Uterus (tissue), 2 donors: Measurements from ENCODE around the gene VSTM2A.

Experiments
- POLR2A ChIP-seq, 2 donors: fragments of 450-650 bp; IDR thresholded peaks; one replicate each; pipeline ENCODE4 v1.6.1; 2016; ENCODE audit warnings: antibody characterized with exemption in 2 of 2, mild to moderate bottlenecking in 1 of 2, moderate library complexity in 1 of 2
- TF ChIP-seq, protein P1 (sequence below), 4 experiments: fragments of 200-600 bp in 2 of 4; fragments of 450-650 bp in 2 of 4; sonication (generic) in 2 of 4; IDR thresholded peaks; one replicate each; pipeline ENCODE4 v1.5.1; 2016 to 2019; ENCODE audit warnings: antibody characterized with exemption in 4 of 4, mild to moderate bottlenecking in 2 of 4, moderate library complexity in 1 of 4

GRCh38 chr7:54550471-54550870 is 8.3 kb downstream of the VSTM2A start:
- TF ChIP-seq, protein P1, sequence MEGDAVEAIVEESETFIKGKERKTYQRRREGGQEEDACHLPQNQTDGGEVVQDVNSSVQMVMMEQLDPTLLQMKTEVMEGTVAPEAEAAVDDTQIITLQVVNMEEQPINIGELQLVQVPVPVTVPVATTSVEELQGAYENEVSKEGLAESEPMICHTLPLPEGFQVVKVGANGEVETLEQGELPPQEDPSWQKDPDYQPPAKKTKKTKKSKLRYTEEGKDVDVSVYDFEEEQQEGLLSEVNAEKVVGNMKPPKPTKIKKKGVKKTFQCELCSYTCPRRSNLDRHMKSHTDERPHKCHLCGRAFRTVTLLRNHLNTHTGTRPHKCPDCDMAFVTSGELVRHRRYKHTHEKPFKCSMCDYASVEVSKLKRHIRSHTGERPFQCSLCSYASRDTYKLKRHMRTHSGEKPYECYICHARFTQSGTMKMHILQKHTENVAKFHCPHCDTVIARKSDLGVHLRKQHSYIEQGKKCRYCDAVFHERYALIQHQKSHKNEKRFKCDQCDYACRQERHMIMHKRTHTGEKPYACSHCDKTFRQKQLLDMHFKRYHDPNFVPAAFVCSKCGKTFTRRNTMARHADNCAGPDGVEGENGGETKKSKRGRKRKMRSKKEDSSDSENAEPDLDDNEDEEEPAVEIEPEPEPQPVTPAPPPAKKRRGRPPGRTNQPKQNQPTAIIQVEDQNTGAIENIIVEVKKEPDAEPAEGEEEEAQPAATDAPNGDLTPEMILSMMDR (IDR thresholded peaks at IDR 0.05), result no peak
- TF ChIP-seq POLR2A (IDR thresholded peaks at IDR 0.05), result no peak
